Measurements from ENCODE around the gene PRPF8.

PRPF8 gene

DNA sequence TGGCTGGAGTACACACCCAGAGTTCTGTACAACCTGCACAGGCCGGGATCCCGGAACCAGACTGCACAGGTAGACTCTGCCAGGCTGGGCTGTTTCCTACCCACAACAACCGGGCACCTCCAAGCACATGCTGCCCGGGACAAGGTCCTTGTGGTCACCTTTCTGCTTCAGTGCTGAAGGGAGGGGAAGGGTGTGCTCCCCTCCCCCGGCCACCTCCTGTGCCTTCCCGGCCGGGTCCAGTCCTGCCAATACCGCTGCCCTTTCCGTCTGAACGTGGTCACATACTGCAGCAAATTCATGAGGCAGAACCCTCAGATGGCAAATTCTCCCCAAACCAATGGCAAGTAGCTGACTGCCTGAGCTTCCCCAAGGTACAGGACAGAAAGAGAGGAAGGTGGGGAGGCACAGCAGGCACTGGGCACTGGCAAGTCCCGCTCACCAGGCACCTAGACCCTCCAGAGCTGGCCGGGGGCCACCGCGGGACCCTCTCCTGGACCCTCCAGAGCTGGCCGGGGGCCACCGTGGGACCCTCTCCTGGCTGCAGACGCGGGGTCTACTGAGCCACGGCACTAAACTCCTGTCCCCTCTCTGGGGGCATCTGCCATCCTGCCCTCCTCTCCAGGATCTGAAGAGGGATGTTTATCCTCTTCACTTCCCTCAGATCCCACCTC is 78.9 kb downstream of the PRPF8 start:
- no peaks in the 10 kb centered on the region for H3K79me2 ChIP-seq (ENCODE audit: insufficient read depth, low read length)
- H3K4me3 ChIP-seq (ENCODE audit: low read depth in 1 of 2, low read length in 2 of 2) = no peak overlapping the region
- 0 out of 2 replicates have a peak, but pooled peaks cover 4% of the 10 kb centered on the region for H3K4me1 ChIP-seq (ENCODE audit: insufficient read depth, low read length)
- DNase-seq (no peak), ATAC-seq (ENCODE audit: insufficient read depth, low read depth) (0 out of 3 replicates have a peak, but pooled peaks have one; percentile 17)
- no peaks in the 10 kb centered on the region for H4K20me1 ChIP-seq (ENCODE audit: insufficient read depth, low read length)
- H3K9ac ChIP-seq (ENCODE audit: low read depth, low read length) = no peak overlapping the region
- H3K27ac ChIP-seq (ENCODE audit: low read length) = peak overlapping the region; percentile 54
- no peak overlapping the region for H2AFZ ChIP-seq (ENCODE audit: low read depth, low read length)
- H3K9me3 ChIP-seq (ENCODE audit: insufficient read depth, low read length, severe bottlenecking) = peaks cover 3% of the 10 kb centered on the region
- no peaks in the 10 kb centered on the region for H3K27me3 ChIP-seq (ENCODE audit: insufficient read depth, low read length, poor library complexity)
- H3K4me2 ChIP-seq (ENCODE audit: insufficient read depth, low read length) = no peak overlapping the region
- TF ChIP-seq EZH2 (IDR thresholded peaks at IDR 0.05; ENCODE audit: borderline replicate concordance, low read depth, low read length, severe bottlenecking) = no peak
- TF ChIP-seq, protein P1, sequence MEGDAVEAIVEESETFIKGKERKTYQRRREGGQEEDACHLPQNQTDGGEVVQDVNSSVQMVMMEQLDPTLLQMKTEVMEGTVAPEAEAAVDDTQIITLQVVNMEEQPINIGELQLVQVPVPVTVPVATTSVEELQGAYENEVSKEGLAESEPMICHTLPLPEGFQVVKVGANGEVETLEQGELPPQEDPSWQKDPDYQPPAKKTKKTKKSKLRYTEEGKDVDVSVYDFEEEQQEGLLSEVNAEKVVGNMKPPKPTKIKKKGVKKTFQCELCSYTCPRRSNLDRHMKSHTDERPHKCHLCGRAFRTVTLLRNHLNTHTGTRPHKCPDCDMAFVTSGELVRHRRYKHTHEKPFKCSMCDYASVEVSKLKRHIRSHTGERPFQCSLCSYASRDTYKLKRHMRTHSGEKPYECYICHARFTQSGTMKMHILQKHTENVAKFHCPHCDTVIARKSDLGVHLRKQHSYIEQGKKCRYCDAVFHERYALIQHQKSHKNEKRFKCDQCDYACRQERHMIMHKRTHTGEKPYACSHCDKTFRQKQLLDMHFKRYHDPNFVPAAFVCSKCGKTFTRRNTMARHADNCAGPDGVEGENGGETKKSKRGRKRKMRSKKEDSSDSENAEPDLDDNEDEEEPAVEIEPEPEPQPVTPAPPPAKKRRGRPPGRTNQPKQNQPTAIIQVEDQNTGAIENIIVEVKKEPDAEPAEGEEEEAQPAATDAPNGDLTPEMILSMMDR (IDR thresholded peaks at IDR 0.05; ENCODE audit: borderline replicate concordance, extremely low read depth, low read length, poor library complexity, severe bottlenecking) = no peak
- peaks cover 38% of the 10 kb centered on the region for H3K36me3 ChIP-seq (ENCODE audit: insufficient read depth, low read length)

DNA sequence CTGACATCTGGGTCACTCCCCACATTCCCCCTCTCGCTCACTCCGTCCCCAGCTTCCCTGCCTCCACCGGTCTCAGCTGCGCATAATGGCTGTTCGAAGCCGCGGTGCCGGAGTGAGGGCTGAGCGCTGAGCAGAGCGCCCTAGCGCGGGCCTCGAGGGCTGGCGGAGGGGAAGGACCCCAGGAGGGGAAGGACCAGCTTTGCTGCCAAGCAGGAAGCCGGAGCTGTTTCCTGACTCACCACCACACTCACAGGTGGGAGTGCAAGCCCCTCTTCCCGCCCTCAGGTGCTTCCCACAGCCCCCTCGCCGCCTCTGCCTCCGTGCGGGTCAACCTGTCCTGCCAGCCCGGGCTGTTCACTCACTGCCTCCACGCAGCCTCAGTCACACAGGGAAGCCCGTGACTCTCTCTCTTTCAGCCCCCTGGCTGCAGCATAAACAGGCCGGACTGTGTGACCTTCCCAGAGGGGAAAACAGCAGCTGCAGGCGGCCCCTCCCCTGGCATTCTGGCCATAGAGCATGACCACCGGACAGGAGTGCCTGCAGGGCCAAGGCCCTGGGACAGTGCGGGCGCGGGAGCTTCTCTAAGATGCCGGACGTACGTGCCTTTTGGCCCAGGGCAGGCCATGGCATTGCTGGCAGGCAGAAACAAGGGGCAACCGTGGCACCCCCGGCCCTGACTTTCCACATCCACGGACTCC is 79.7 kb downstream of the PRPF8 start:
- DNase-seq (no peak), ATAC-seq (ENCODE audit: insufficient read depth, low read depth) (no peak)
- H3K27ac ChIP-seq (ENCODE audit: low read length) = peak overlapping the region; percentile 54
- no peaks in the 10 kb centered on the region for H4K20me1 ChIP-seq (ENCODE audit: insufficient read depth, low read length)
- no peak overlapping the region for H3K4me2 ChIP-seq (ENCODE audit: insufficient read depth, low read length)
- no peak overlapping the region for H3K4me3 ChIP-seq (ENCODE audit: low read depth in 1 of 2, low read length in 2 of 2)
- 0 out of 2 replicates have a peak, but pooled peaks cover 6% of the 10 kb centered on the region for H3K4me1 ChIP-seq (ENCODE audit: insufficient read depth, low read length)
- H2AFZ ChIP-seq (ENCODE audit: low read depth, low read length) = no peak overlapping the region
- no peaks in the 10 kb centered on the region for H3K79me2 ChIP-seq (ENCODE audit: insufficient read depth, low read length)
- peaks cover 32% of the 10 kb centered on the region for H3K36me3 ChIP-seq (ENCODE audit: insufficient read depth, low read length)
- TF ChIP-seq, protein P1 (IDR thresholded peaks at IDR 0.05; ENCODE audit: borderline replicate concordance, extremely low read depth, low read length, poor library complexity, severe bottlenecking) = no peak
- TF ChIP-seq EZH2 (IDR thresholded peaks at IDR 0.05; ENCODE audit: borderline replicate concordance, low read depth, low read length, severe bottlenecking) = no peak
- H3K9ac ChIP-seq (ENCODE audit: low read depth, low read length) = no peak overlapping the region
- peaks cover 3% of the 10 kb centered on the region for H3K9me3 ChIP-seq (ENCODE audit: insufficient read depth, low read length, severe bottlenecking)
- H3K27me3 ChIP-seq (ENCODE audit: insufficient read depth, low read length, poor library complexity) = no peaks in the 10 kb centered on the region

DNA sequence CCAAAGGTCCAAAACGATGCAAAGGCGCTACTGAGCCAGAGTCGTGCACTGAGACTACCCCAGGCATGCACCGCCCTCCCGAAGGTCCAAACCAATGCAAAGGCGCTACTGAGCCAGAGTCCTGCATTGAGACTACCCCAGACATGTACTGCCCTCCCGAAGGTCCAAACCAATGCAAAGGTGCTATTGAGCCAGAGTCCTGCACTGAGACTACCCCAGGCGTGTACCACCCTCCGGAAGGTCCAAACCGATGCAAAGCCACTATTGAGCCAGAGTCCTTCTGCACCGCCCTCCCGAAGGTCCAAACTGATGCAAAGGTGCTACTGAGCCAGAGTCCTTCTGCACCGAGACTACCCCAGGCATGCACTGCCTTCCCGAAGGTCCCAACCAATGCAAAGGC is 83.1 kb downstream of the PRPF8 start:
- TF ChIP-seq EZH2 (IDR thresholded peaks at IDR 0.05; ENCODE audit: borderline replicate concordance, low read depth, low read length, severe bottlenecking) = no peak
- TF ChIP-seq, protein P1 (IDR thresholded peaks at IDR 0.05; ENCODE audit: borderline replicate concordance, extremely low read depth, low read length, poor library complexity, severe bottlenecking) = no peak
- H3K36me3 ChIP-seq (ENCODE audit: insufficient read depth, low read length) = peaks cover 35% of the 10 kb centered on the region
- H2AFZ ChIP-seq (ENCODE audit: low read depth, low read length) = no peak overlapping the region
- 0 out of 2 replicates have a peak, but pooled peaks cover 6% of the 10 kb centered on the region for H3K4me1 ChIP-seq (ENCODE audit: insufficient read depth, low read length)
- H3K9ac ChIP-seq (ENCODE audit: low read depth, low read length) = no peak overlapping the region
- no peaks in the 10 kb centered on the region for H4K20me1 ChIP-seq (ENCODE audit: insufficient read depth, low read length)
- H3K27me3 ChIP-seq (ENCODE audit: insufficient read depth, low read length, poor library complexity) = no peaks in the 10 kb centered on the region
- peaks cover 15% of the 10 kb centered on the region; the same call in 1 of the 2 replicates for H3K79me2 ChIP-seq (ENCODE audit: insufficient read depth, low read length)
- H3K9me3 ChIP-seq (ENCODE audit: insufficient read depth, low read length, severe bottlenecking) = peaks cover 3% of the 10 kb centered on the region
- no peak overlapping the region for H3K4me3 ChIP-seq (ENCODE audit: low read depth in 1 of 2, low read length in 2 of 2)
- no peak overlapping the region for H3K4me2 ChIP-seq (ENCODE audit: insufficient read depth, low read length)
- no peak for DNase-seq
- peak overlapping the region; percentile 37; the same call in 1 of the 2 replicates for H3K27ac ChIP-seq (ENCODE audit: low read length)
- ATAC-seq (ENCODE audit: insufficient read depth, low read depth) = no peak

All from DND-41 (cell line).